Coronary artery (tissue), 2 donors: ENCODE data around the gene CPT2.

ENCODE experiments used
- DNase-seq: peaks from one replicate; pipeline ENCODE4 v3.0.0-alpha.2; 2017; ENCODE audit warnings: low spot score
- H3K27ac ChIP-seq, 2 donors: fragments of 200-600 bp; sonication (generic); one replicate each; pipeline ENCODE4 v1.5.1; 2016 to 2019
- H3K4me3 ChIP-seq: fragments of 200-600 bp; sonication (generic); 2 replicates; pipeline ENCODE4 v1.5.1; 2016; ENCODE audit warnings: mild to moderate bottlenecking, moderate library complexity
- CTCF ChIP-seq: fragments of 200-600 bp; sonication (generic); IDR thresholded peaks from one replicate; pipeline ENCODE4 v1.5.1; 2019; ENCODE audit warnings: antibody characterized with exemption

Gene CPT2

DNA sequence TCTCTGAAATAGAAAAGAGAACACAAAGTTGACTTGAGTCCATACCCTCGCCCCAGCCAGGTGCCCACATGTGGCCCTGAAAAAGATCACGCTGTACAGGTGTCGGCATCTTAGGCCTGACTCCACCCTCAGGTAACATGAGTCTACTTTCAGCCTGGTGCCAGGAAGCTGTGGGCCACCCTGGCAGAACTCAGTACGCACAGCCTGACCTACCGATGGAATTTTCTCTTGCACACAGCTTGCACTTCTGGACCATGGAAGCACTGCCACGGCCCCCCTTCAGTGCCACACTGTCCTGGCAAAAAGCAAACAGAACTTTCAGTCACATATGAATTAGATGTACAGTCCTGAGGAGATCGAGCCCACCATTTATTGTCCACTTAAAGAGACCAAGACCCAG is 21.6 kb downstream of the CPT2 start:
- Histone ChIP-seq H3K4me3 (no peak overlapping the region), H3K27ac (no peak overlapping the region)
- no peak for TF ChIP-seq CTCF
- DNase-seq = no peak

DNA sequence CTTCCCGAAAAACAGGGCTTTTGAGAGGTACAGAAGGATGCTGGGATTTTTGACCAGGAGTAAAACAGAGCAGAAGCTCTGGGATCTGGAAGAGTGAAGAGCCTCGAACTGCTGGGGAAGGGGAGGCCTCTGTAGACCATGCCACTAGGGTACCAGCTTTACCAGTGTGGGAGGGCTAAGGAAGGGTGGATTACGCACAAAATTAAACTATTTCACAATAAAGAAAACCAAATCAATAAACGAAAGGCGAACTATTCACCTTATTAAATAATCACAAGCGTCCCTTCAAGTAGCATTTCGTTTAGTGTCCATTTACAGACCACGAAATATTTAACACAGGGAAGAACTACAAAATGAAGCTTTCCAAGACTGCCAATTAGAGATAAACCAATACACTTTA is 23.1 kb downstream of the CPT2 start:
- no peak for TF ChIP-seq CTCF
- Histone ChIP-seq H3K27ac (peak overlapping the region; percentile 98 to 99), H3K4me3 (peak overlapping the region; percentile 91)
- no peak for DNase-seq

DNA sequence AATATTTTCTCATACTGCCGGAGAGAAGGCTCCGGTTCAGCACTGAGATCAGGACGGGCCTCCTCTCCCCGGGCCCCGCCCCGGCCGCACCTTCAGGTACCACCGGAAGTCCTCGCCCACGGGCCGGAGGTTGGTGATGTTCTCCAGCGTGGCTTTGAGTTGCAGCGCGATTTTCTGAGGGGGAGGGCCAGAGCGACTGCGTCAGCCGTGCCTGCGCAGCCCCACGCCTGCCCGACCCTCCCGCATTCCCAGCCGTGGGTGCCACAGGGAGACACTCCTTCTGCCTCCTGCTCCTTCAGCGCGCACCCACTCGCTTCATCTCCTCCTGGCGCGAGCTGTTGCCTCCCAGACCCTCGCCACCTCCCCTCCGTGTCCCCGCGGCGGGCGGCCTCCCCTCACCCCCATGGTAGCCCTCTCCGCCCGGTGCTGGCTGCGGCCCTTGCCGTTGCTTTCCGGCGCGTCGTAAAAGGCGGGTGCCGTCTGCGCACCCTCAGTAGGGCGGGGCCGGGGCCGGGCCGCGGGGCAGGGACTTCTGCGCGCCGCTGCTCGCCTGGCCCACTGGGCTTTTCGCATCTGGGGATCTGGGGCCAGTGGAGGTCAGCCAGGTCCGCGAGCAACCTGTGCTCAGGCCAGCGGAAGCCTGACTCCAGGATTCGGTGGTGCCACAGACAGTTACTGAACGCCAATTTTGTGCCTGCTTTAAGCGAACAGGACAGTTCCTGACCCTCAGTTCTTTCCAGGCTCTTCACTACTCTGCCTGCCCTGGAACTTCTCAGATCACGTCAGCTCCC is 23.7 kb downstream of the CPT2 start, which contains the start of gene CZIB:
TSS of gene CZIB (minus strand) at position 464 of the 791 bp plus-strand sequence. CDS start at position 405, 59 bp downstream.
- DNase-seq = peak; percentile 95
- no peak for TF ChIP-seq CTCF
- Histone ChIP-seq H3K27ac (peak within 1 kb of the TSS; percentile 98 to 99), H3K4me3 (peak within 1 kb of the TSS; percentile 91)

GRCh38 chr1:53220962-53221286 is 24.3 kb downstream of the CPT2 start:
- Histone ChIP-seq H3K27ac (peak overlapping the region; percentile 98 to 99), H3K4me3 (peak overlapping the region; percentile 91)
- no peak for DNase-seq
- TF ChIP-seq CTCF = no peak

DNA sequence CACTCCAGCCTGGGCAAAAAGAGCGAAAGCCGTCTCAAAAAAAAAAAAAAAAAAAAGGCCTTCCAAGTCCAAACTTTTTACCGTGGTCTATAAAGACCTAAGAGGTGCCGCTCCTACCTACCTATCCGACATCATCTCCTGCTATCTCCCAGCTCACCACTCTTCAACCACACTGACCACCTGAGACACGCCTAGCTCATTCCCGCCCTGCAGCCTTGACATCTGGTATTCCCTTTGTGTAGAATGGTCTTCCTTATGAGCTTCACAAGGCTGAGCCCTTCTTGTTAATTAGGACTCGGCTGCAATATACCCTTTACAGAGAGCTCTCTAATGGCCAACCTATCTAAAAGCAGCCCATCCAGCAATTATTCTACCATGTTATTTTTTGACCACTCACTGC is 41.0 kb downstream of the CPT2 start:
- no peak for DNase-seq
- TF ChIP-seq CTCF = no peak
- Histone ChIP-seq H3K27ac (peak overlapping the region in 1 of 2 donors; percentile 61), H3K4me3 (peak overlapping the region; percentile 98)

DNA sequence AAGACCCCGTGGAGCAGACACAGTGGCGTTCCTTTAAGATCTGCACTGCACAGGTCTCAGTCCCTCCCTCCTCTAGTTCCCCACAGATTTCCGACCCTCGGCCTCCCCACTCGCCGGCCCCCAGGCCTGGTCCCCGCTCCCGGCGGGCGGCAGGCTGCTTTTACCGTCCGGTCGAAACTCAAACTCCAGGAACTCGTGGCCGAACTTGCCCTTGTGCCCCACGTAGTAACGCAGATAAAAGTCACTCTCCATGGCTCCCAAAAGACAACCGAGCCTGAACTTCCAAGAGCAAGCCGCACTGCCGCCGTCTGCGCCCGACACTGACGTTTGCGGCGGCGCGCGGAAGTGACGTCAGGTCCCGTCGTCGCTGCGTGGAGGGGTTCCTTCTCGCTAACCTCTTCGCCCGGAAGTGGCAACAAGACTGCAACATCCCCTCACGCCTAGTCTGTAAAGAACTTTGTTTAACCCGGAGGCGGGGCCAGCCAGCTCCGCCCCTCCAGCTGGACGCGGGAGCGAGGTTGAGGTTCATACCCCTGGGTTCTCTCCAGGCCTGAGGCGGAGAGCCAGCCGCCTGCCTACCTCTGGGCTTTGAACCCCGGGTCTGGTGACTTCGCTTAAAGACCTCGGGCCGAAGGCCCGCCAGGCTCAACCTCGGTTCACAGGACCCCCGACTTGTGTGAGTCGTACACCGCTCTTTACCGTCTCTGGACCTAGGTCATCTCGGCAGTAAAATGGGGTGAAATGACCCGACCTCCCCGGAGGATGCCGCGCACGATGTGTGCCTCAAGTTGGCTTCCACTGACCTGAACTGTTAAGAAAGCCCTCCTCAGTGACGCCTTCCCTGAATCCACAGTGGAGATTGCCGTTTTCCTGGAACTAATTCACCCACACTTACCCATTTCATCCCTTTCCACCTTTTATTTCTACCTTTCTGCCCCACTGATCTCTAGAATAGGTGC is 41.9 kb downstream of the CPT2 start, which contains the start of gene MAGOH:
TSS of gene MAGOH (minus strand) at position 322 of the 959 bp plus-strand sequence. CDS start at position 252, 70 bp downstream.
- DNase-seq = peak; percentile 96

More for the DNA sequence above, 41.9 kb downstream of the CPT2 start, which contains the start of gene MAGOH:
- no peak for TF ChIP-seq CTCF
- Histone ChIP-seq H3K4me3 (peak within 1 kb of the TSS; percentile 98), H3K27ac (peak within 1 kb of the TSS; percentile 61 to 85)
